Suprapubic skin (tissue), 4 donors: Measurements from ENCODE around the gene RINT1. TPM values are rescaled to one million over a fixed set of nuclear protein-coding genes. Genes with fewer than 3 reads are reported as not detected.
"Not testable (repeated sequence)": the region's sequence is repeated elsewhere in the genome, so short reads cannot be mapped to it uniquely, and the experiment has no call there.

Experiments used
- DNase-seq, 2 donors: peaks; one replicate each; pipeline ENCODE4 v3.0.0-alpha.2; 2019; ENCODE audit warnings: low spot score in 2 of 2
- H3K27ac ChIP-seq: fragments of 200-600 bp; sonication (generic); one replicate; pipeline ENCODE4 v1.5.1; 2019
- H3K27me3 ChIP-seq: fragments of 200-600 bp; sonication (generic); one replicate; pipeline ENCODE4 v1.5.1; 2019
- H3K36me3 ChIP-seq: fragments of 200-600 bp; sonication (generic); one replicate; pipeline ENCODE4 v1.5.1; 2019
- H3K4me1 ChIP-seq: fragments of 200-600 bp; sonication (generic); one replicate; pipeline ENCODE4 v1.5.1; 2019
- H3K4me3 ChIP-seq: fragments of 200-600 bp; sonication (generic); one replicate; pipeline ENCODE4 v1.5.1; 2019; ENCODE audit warnings: mild to moderate bottlenecking
- H3K9me3 ChIP-seq: fragments of 200-600 bp; sonication (generic); one replicate; pipeline ENCODE4 v1.5.1; 2019
- CTCF ChIP-seq, 2 donors: fragments of 200-600 bp in 1 of 2; fragments of 450-650 bp in 1 of 2; sonication (generic) in 1 of 2; IDR thresholded peaks; one replicate each; pipeline ENCODE4 v1.5.1; 2016 to 2019; ENCODE audit warnings: antibody characterized with exemption in 2 of 2, mild to moderate bottlenecking in 1 of 2, moderate library complexity in 1 of 2
- EP300 ChIP-seq: sonication (generic); formaldehyde crosslinking; IDR thresholded peaks from one replicate; pipeline ENCODE4 v1.6.1; 2017; ENCODE audit warnings: antibody characterized with exemption
- POLR2A ChIP-seq, 2 donors: fragments of 450-650 bp; IDR thresholded peaks; one replicate each; pipeline ENCODE4 v1.6.1; 2017; ENCODE audit warnings: antibody characterized with exemption in 2 of 2, mild to moderate bottlenecking in 2 of 2, moderate library complexity in 2 of 2
- POLR2AphosphoS5 ChIP-seq, 3 donors: sonication (generic); formaldehyde crosslinking; IDR thresholded peaks; one replicate each; pipeline ENCODE4 v1.6.1; 2017; ENCODE audit warnings: antibody characterized with exemption in 3 of 3
- WGBS: methylation state at CpG from one replicate; pipeline ENCODE4 v1.1.5; 2018; 5-methylcytosine and 5-hydroxymethylcytosine counted together
- total RNA-seq, 4 donors: library from RNA; depleted of rRNA; stranded (reverse); fragments of >200 nt; gene quantifications; one replicate each; pipeline ENCODE4 v1.1.0, GENCODE V29; 2016

The RINT1 gene
- total RNA-seq, 4 donors from 2014 or later: 12.9 to 39.5 (median 17.4) TPM

- no peak overlapping the region for H3K27ac ChIP-seq
- H3K9me3 ChIP-seq: no peaks in the 10 kb centered on the region
- no peak for TF ChIP-seq POLR2A (IDR thresholded peaks at IDR 0.05)
- no peak for TF ChIP-seq CTCF (IDR thresholded peaks at IDR 0.05)
- no peak for TF ChIP-seq EP300
- no peak for TF ChIP-seq POLR2AphosphoS5 (IDR thresholded peaks at IDR 0.05)
- 94% methylated on average over 4 of the region's 4 CpGs for WGBS
- peaks cover 4% of the 10 kb centered on the region for H3K36me3 ChIP-seq
- H3K4me1 ChIP-seq: no peaks in the 10 kb centered on the region
- no peaks in the 10 kb centered on the region for H3K27me3 ChIP-seq
- DNase-seq: no peak
- H3K4me3 ChIP-seq: no peak overlapping the region
These were observed 19.0 kb upstream of the RINT1 start for GRCh38 chr7:105512926-105513526.

- not testable (repeated sequence) for DNase-seq, H3K27ac ChIP-seq, H3K9me3 ChIP-seq, H3K27me3 ChIP-seq, H3K4me3 ChIP-seq, H3K36me3 ChIP-seq, H3K4me1 ChIP-seq
- 98% methylated on average over 7 of the region's 7 CpGs for WGBS
These were observed 16.4 kb upstream of the RINT1 start for GRCh38 chr7:105515610-105516009.

- DNase-seq: no peak
These were observed 12.6 kb upstream of the RINT1 start for GRCh38 chr7:105519353-105519752.

GRCh38 chr7:105520620-105521019 is 11.4 kb upstream of the RINT1 start:
- 89% methylated on average over 7 of the region's 7 CpGs for WGBS
- not testable (repeated sequence) for DNase-seq, H3K9me3 ChIP-seq, H3K27ac ChIP-seq, H3K27me3 ChIP-seq, H3K36me3 ChIP-seq
- Histone ChIP-seq H3K4me3 (peak overlapping the region; percentile 84), H3K4me1 (peaks cover 17% of the 10 kb centered on the region)

More at GRCh38 chr7:105519353-105519752, 12.6 kb upstream of the RINT1 start:
- Histone ChIP-seq H3K4me3 (no peak overlapping the region), H3K9me3 (no peaks in the 10 kb centered on the region), H3K36me3 (no peaks in the 10 kb centered on the region), H3K27ac (no peak overlapping the region), H3K4me1 (peaks cover 17% of the 10 kb centered on the region), H3K27me3 (no peaks in the 10 kb centered on the region)
- TF ChIP-seq CTCF (IDR thresholded peaks at IDR 0.05): no peak
- TF ChIP-seq POLR2A (IDR thresholded peaks at IDR 0.05): no peak
- no peak for TF ChIP-seq EP300
- TF ChIP-seq POLR2AphosphoS5 (IDR thresholded peaks at IDR 0.05): no peak
- WGBS: 90% methylated on average over 6 of the region's 6 CpGs

GRCh38 chr7:105521027-105521716 is 10.8 kb upstream of the RINT1 start:
- 8% methylated on average over 25 of the region's 25 CpGs for WGBS
- peaks cover 17% of the 10 kb centered on the region for H3K4me1 ChIP-seq
- peak overlapping the region; percentile 84 for H3K4me3 ChIP-seq
- H3K27ac ChIP-seq: peak overlapping the region; percentile 90
- peak; percentile 78 to 86 for DNase-seq
- no peaks in the 10 kb centered on the region for H3K27me3 ChIP-seq
- no peaks in the 10 kb centered on the region for H3K9me3 ChIP-seq
- no peaks in the 10 kb centered on the region for H3K36me3 ChIP-seq
- TF ChIP-seq POLR2A (IDR thresholded peaks at IDR 0.05) (no peak), CTCF (IDR thresholded peaks at IDR 0.05) (no peak)

GRCh38 chr7:105521717-105522463 is 10.1 kb upstream of the RINT1 start, which contains the start of gene PUS7:
TSS of gene PUS7 (minus strand) at chr7:105522271. CDS start at chr7:105508512, 13,759 bp downstream.
- Histone ChIP-seq H3K4me3 (peak within 1 kb of the TSS; percentile 84), H3K27me3 (no peaks in the 10 kb centered on the region), H3K4me1 (peaks cover 17% of the 10 kb centered on the region), H3K27ac (peak within 1 kb of the TSS; percentile 90), H3K36me3 (no peaks in the 10 kb centered on the region), H3K9me3 (no peaks in the 10 kb centered on the region)
- WGBS: under 1% methylated on average over 36 of the region's 96 CpGs
- peak; percentile 89 to 91 for DNase-seq
- TF ChIP-seq POLR2AphosphoS5 (IDR thresholded peaks at IDR 0.05) (peak in 1 of 3 donors; percentile 45), POLR2A (IDR thresholded peaks at IDR 0.05) (peak in 1 of 2 donors; percentile 57), EP300 (no peak), CTCF (IDR thresholded peaks at IDR 0.05) (no peak)

GRCh38 chr7:105524423-105524822 is 7.6 kb upstream of the RINT1 start:
- 95% methylated on average over 11 of the region's 11 CpGs for WGBS
- not testable (repeated sequence) for H3K36me3 ChIP-seq, H3K27ac ChIP-seq, H3K9me3 ChIP-seq, H3K27me3 ChIP-seq, DNase-seq, H3K4me3 ChIP-seq
- H3K4me1 ChIP-seq: peaks cover 17% of the 10 kb centered on the region
